NCI-H1417 treated with DMSO at 0.1 percent for 48 hours (cell line): ENCODE measurements around the gene SLC35B4.

Experiments used
- DNase-seq: peaks from one replicate; lab custom pipeline; 2025; lab: John Stamatoyannopoulos, UW

The SLC35B4 gene

DNA sequence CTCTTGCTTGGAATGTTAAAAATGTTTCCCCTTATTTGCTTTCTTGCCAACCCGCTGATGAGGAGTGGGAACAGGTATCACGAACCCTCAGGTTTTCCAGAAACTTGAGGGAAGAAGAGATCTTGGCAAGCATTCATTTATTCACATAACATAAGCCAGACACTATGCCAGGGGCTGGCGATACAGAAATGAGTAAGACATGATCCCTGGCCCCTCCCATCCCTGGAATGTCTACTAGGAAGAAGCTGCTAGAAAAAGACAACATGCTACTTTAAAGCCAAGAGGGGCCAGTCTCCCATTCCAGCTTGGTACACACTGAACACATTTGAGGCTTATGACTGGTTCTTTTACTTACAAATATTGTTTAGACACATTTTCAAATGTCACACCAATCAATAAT is 26.4 kb downstream of the SLC35B4 start:
- no peak for DNase-seq

- no peak for DNase-seq
Measured at GRCh38 chr7:134289841-134290240, 26.9 kb downstream of the SLC35B4 start.

- DNase-seq = no peak
Measured at GRCh38 chr7:134289423-134289822, 27.3 kb downstream of the SLC35B4 start.

GRCh38 chr7:134287916-134288659 is 28.6 kb downstream of the SLC35B4 start:
- no peak for DNase-seq

DNA sequence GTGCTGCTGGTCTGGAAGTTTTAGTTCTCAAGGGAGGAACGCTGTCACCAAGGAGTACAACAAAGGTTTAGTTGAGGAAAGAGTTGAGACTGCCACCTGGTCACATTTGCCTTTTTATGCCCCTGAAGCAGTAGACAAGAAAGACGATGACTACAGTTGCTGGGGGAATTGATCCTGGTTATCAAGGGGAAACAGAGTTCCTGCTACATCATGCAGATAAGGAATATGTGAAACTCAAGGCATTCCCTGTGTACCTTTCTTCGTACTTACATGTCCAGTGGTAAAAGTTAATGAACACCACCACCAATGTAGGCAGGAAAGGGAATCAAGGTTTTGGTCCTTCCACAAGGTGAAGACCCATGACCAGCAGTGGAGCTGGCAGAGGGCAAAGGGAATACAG is 31.8 kb downstream of the SLC35B4 start:
- no peak for DNase-seq

DNA sequence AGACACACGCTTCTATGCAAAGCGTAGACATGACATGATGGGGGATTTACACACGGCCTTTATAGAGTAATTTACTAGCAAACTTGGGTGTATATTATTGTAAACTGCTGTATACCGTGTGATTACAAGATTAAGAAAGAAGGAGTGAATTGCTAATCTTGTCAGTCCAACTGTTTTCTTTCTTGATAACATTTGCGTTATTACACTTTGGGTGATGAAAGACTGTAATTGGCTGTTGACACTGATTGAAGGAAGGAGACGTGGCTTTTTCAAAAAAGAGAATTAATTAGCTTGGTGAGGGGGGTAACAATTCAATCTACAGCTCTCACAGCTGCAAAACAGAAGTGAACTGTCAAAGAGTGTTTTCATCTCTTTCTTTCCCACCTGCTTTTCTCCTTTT is 32.7 kb downstream of the SLC35B4 start:
- no peak for DNase-seq

GRCh38 chr7:134280508-134280907 is 36.2 kb downstream of the SLC35B4 start:
- DNase-seq = no peak

- DNase-seq = no peak
Measured at GRCh38 chr7:134279898-134280297, 36.8 kb downstream of the SLC35B4 start.

GRCh38 chr7:134279336-134279735 is 37.4 kb downstream of the SLC35B4 start:
- DNase-seq = no peak

DNA sequence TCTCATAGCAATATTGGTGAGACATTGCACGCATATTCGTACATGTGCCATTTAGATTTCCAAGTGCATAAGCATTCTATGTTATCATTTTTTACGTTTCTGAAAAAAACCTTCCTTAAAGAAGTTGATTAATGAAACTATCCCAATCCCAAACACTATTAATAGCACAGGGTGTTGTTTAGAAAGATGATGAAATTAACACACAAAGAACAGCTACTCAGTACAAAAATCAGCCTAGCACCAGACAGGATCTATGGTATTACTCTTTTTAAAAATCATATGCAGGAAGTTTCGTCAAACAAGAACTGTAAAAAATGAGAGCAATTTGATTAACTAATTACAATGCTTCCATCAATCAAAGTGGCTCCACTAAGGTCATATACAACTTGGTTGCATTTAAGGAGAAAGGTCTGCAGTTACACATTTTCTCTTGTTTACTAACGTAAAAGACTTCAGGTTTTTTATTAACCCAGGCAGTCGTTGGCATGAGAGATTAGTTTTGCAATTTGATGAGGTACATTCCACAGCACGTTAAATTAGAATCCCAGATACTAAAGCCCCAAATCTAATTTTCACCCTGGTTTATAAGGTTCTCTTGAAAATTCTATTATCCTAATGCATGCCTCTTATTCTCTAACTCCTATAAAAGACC is 38.1 kb downstream of the SLC35B4 start:
- no peak for DNase-seq

DNA sequence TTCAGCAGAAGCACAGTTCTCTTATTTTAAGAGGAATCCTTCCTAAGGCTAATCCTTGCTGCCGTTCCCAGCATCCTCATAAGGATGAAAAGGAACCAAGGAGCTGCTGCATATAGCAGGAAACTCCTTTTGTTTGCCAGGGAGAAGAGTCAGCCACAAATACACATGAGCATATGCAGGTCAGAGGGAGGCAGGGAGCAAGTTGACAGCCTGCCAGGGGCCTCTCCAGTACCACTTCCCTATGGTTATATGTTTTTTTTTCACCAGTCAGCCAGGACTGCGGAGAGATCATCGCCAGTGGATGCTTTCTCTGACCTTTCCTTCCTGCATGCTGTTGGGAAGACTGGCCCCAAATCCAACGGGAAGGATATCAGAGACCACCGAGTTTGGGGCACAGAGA is 39.8 kb downstream of the SLC35B4 start:
- no peak for DNase-seq

GRCh38 chr7:134262322-134262721 is 54.4 kb downstream of the SLC35B4 start:
- DNase-seq = no peak

GRCh38 chr7:134255814-134256213 is 60.9 kb downstream of the SLC35B4 start:
- DNase-seq = no peak

DNA sequence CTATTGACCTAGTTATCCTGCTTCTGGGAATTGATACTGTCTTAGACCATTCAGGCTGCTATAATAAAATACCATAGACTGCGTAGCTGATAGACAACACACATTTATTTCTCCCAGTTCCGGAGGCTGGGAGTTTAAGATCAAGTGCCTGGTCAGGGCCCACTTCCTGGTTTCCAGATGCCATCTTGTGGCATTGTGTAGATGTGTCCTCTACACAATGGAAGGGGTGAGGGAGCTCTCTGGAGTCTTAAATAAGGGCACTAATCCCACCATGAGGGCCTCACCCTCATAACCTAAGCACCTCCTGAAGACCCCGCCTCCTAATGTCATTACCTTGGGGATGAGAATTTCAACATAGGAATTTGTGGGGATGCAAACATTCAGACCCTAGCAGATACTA is 62.4 kb downstream of the SLC35B4 start:
- no peak for DNase-seq

- no peak for DNase-seq
Measured at GRCh38 chr7:134248196-134248595, 68.5 kb downstream of the SLC35B4 start.

GRCh38 chr7:134246761-134247160 is 70.0 kb downstream of the SLC35B4 start:
- DNase-seq = no peak

- no peak for DNase-seq
Measured at GRCh38 chr7:134246347-134246746, 70.4 kb downstream of the SLC35B4 start.

DNA sequence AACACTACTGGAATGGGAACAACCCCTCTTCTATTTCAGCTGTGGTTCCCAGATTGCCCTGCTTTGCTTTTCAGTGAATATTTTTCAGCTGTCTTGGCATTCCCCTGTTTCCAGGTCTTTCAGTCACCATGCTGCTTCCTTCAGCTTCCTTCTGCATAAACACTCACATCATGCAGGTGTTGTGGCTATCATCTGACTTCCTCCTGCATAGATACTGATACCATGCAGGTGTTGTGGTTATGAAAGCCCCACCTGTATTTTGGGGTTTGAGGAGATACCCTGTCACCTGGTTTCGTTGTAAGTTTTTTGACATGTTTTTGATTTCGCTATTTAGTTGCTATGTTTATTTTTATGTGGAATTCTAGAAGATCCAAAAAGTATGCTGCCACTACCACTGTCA is 71.5 kb downstream of the SLC35B4 start:
- no peak for DNase-seq
